Right lobe of liver (tissue), 4 donors: ENCODE measurements around the gene HLA-DQA1.

Experiments
- CTCF ChIP-seq, 4 donors: fragments of 200-600 bp in 3 of 4; fragments of 450-650 bp in 1 of 4; IDR thresholded peaks; one replicate each; pipeline versions ENCODE4 v1.5.1 to v1.8.0; 2016 to 2022; ENCODE audit warnings: antibody characterized with exemption in 4 of 4, mild to moderate bottlenecking in 2 of 4
- POLR2A ChIP-seq: fragments of 450-650 bp; IDR thresholded peaks from one replicate; pipeline ENCODE4 v1.6.1; 2017; ENCODE audit warnings: antibody characterized with exemption, mild to moderate bottlenecking
- donor health status: DM: no; HTN: no; CAD: no.
- donor health status: DM: no; HTN: no; CAD: no.
- donor health status: DM: no; HTN: yes; CAD: no.

- TF ChIP-seq CTCF (IDR thresholded peaks at IDR 0.05) (no peak), POLR2A (no peak)
Measured at GRCh38 chr6:32662099-32662498, 24.9 kb downstream of the HLA-DQA1 start.
